Measurements from ENCODE around the gene PSMC3. TPM values are rescaled to one million over a fixed set of nuclear protein-coding genes. Genes with fewer than 3 reads are reported as not detected.
A peak's percentile ranks its signal among the peaks of the same experiment; 100 is the strongest.

PSMC3 gene
- total and polyA plus RNA-seq, 4 donors: 61.6 to 192 (median 141) TPM

DNA sequence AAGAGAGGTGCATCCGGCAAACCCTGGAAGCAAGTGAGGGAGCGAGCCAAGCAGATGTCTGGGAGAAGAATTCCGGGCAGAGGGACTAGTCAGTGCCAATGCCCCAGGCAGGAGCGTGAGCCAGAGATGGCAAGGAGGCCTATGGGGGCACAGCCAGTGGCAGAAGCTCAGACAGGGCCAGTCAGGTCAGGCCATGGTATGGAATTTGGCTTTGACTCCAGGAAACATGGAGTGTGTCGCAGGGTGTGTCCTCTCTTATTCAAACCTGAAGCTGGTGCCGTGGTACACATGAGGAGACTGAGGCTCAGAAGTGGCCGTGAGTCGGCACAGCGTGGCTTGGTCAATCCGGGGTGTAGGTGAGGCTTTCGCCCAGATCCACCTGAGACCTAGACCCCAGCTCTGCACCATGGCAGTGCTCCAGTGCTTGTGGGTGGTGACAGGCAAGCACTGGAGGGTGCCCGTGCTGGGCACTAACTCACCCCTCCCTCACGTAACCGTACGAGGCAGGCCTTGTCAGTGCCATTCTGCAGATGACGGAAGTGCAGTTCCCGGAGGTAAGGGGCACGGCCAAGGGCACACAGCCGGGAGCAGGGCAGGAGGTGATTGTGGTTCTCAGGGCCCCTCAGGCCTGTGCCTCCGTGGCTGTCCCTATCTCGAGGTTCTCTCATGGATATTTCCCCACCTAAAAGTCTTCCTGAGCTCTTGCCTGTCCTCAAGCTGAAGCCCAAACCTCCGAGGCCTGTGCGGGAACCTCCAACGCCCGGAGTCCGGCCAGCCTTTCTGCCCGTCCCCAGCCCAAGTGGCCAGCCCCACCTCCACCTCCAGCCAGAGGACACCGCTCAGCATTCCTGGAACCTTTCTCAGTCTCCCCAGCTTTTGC, 37.3 kb downstream of the PSMC3 start:
- no peak overlapping the region for H3K9ac ChIP-seq (ENCODE audit: insufficient read depth in 1 of 2, low read length in 2 of 2)
- 57 to 78% methylated on average over 28 of the region's 28 CpGs for WGBS, 2 donors
- ATAC-seq (ENCODE audit: insufficient read depth, low FRiP score) (no peak), DNase-seq (no peak)
- H3K27me3 ChIP-seq (ENCODE audit: control insufficient read depth in 3 of 3, insufficient read depth in 3 of 3, low read length in 2 of 3): no peaks in the 10 kb centered on the region
- peak overlapping the region in 1 of 2 donors; percentile 73 for H3K27ac ChIP-seq (ENCODE audit: low read depth in 1 of 2, low read length in 1 of 2)
- no peaks in the 10 kb centered on the region for H3K9me3 ChIP-seq (ENCODE audit: control insufficient read depth in 4 of 4, insufficient read depth in 3 of 4, low read length in 3 of 4)
- TF ChIP-seq, protein P1, sequence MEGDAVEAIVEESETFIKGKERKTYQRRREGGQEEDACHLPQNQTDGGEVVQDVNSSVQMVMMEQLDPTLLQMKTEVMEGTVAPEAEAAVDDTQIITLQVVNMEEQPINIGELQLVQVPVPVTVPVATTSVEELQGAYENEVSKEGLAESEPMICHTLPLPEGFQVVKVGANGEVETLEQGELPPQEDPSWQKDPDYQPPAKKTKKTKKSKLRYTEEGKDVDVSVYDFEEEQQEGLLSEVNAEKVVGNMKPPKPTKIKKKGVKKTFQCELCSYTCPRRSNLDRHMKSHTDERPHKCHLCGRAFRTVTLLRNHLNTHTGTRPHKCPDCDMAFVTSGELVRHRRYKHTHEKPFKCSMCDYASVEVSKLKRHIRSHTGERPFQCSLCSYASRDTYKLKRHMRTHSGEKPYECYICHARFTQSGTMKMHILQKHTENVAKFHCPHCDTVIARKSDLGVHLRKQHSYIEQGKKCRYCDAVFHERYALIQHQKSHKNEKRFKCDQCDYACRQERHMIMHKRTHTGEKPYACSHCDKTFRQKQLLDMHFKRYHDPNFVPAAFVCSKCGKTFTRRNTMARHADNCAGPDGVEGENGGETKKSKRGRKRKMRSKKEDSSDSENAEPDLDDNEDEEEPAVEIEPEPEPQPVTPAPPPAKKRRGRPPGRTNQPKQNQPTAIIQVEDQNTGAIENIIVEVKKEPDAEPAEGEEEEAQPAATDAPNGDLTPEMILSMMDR (IDR thresholded peaks at IDR 0.05; ENCODE audit: control extremely low read depth, extremely low read depth): no peak
- no peak overlapping the region for H3K4me3 ChIP-seq
- no peaks in the 10 kb centered on the region for H3K36me3 ChIP-seq (ENCODE audit: control insufficient read depth in 4 of 4, insufficient read depth in 4 of 4, low read length in 4 of 4)
- H3K4me1 ChIP-seq (ENCODE audit: control insufficient read depth in 5 of 5, insufficient read depth in 5 of 5, low read length in 5 of 5): peaks cover 0 to 11% (median 0%) of the 10 kb centered on the region in 5 donors

DNA sequence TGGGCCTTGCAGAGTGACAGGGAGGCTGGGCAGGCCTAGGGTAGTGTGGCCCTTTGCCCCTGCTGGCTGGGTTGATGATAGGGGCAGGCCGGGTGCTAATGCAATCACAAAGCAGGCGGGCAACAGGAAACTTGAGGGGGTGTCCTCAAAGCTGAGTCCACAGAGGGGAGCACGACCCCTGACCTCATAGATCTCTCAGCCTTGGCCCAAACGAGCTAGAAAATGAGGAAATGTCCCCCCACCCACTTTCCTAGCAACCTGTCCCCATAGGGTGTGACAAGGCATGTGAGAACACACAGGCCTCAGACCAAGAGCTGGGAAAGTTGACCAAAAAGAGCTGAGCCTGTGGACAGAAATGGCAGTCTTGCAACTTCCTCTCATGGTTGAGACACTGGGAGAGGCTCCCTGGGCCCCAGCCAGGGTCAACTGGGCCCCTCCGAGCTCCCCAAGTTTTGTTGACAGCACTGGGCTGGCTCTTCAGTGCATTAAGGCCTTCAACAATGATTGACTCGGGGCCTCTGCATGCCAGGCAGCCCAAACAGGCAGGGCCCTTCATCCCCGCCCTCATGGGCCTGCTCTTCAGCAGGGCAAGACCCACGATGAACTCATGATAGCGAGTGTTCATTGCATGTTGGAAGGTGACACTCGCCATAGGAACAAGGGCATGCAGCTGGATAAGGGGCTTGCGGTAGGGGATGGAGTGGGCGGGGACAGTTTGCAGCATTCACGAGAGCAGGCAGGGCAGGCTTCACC, 38.1 kb downstream of the PSMC3 start:
- H3K4me3 ChIP-seq: no peak overlapping the region
- no peak overlapping the region for H3K9ac ChIP-seq (ENCODE audit: insufficient read depth in 1 of 2, low read length in 2 of 2)
- WGBS, 2 donors: 36 to 65% methylated on average over 13 of the region's 13 CpGs
- TF ChIP-seq, protein P1 (IDR thresholded peaks at IDR 0.05; ENCODE audit: control extremely low read depth, extremely low read depth): no peak
- H3K4me1 ChIP-seq (ENCODE audit: control insufficient read depth in 5 of 5, insufficient read depth in 5 of 5, low read length in 5 of 5): peaks cover 0 to 4% (median 0%) of the 10 kb centered on the region in 5 donors
- H3K36me3 ChIP-seq (ENCODE audit: control insufficient read depth in 4 of 4, insufficient read depth in 4 of 4, low read length in 4 of 4): no peaks in the 10 kb centered on the region
- DNase-seq: no peak
- ATAC-seq (ENCODE audit: insufficient read depth, low FRiP score): peak; percentile 15
- no peaks in the 10 kb centered on the region for H3K27me3 ChIP-seq (ENCODE audit: control insufficient read depth in 3 of 3, insufficient read depth in 3 of 3, low read length in 2 of 3)
- H3K27ac ChIP-seq (ENCODE audit: low read depth in 1 of 2, low read length in 1 of 2): peak overlapping the region in 1 of 2 donors; percentile 73
- H3K9me3 ChIP-seq (ENCODE audit: control insufficient read depth in 4 of 4, insufficient read depth in 3 of 4, low read length in 3 of 4): no peaks in the 10 kb centered on the region

DNA sequence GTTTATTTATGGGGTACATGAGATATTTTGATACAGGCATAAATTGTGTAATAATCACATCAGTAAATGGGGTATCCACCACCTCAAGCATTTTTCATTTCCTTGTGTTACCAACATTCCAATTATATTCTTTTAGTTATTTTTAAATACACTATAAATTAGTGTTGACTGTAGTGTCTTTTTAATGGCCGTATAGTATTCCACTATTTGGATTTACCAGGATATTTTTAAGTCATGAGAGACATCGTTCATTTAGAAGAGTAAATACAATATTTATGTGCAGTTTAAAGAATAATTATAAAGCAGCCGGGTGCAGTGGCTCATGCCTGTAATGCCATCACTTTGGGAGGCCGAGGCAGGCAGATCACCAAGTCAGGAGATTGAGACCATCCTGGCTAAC, 41.7 kb downstream of the PSMC3 start:
- TF ChIP-seq, protein P1 (IDR thresholded peaks at IDR 0.05; ENCODE audit: control extremely low read depth, extremely low read depth): no peak
- DNase-seq: no peak
- Histone ChIP-seq H3K36me3 (ENCODE audit: control insufficient read depth in 4 of 4, insufficient read depth in 4 of 4, low read length in 4 of 4) (no peaks in the 10 kb centered on the region), H3K27me3 (ENCODE audit: control insufficient read depth in 3 of 3, insufficient read depth in 3 of 3, low read length in 2 of 3) (no peaks in the 10 kb centered on the region), H3K9me3 (ENCODE audit: control insufficient read depth in 4 of 4, insufficient read depth in 3 of 4, low read length in 3 of 4) (no peaks in the 10 kb centered on the region), H3K27ac (ENCODE audit: low read depth in 1 of 2, low read length in 1 of 2) (no peak overlapping the region), H3K4me3 (no peak overlapping the region), H3K4me1 (ENCODE audit: control insufficient read depth in 5 of 5, insufficient read depth in 5 of 5, low read length in 5 of 5) (no peaks in the 10 kb centered on the region), H3K9ac (ENCODE audit: insufficient read depth in 1 of 2, low read length in 2 of 2) (no peak overlapping the region)
- ATAC-seq (ENCODE audit: insufficient read depth, low FRiP score): no peak
- WGBS, 2 donors: 97 to 99% methylated on average over 4 of the region's 4 CpGs
